GM21528 (cell line): Measurements from ENCODE around the gene NPIPA8.
"Not testable (repeated sequence)": the region's sequence is repeated elsewhere in the genome, so short reads cannot be mapped to it uniquely, and the experiment has no call there.

Experiments used
- ATAC-seq: cut with Tn5 transposase; IDR thresholded peaks from one replicate; pipeline ENCODE4 v1.9.1; 2021; ENCODE audit warnings: mild to moderate bottlenecking, moderate library complexity; ENCODE audit not compliant: unreplicated experiment, low FRiP score

The NPIPA8 gene

DNA sequence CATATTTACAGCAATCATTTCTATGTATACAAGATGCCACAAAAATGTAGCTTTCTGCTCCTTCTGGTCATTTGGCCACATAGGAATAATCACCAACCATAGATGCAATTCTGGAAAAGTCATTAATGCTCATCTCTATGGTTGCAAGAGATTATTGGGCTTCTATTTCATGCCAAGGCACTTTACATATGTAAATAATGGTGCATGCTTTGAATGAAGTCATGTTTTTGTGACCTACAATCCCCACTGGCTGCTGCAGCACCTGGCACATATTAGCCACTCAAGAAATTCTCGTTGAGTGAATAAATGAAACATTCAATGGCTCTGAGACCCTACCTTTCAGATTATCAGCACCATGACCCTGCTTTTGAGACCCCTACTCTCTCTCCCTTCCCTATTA, 50.2 kb downstream of the NPIPA8 start:
- not testable (repeated sequence) for ATAC-seq

GRCh38 chr16:18280319-18280718, 56.2 kb downstream of the NPIPA8 start:
- not testable (repeated sequence) for ATAC-seq

DNA sequence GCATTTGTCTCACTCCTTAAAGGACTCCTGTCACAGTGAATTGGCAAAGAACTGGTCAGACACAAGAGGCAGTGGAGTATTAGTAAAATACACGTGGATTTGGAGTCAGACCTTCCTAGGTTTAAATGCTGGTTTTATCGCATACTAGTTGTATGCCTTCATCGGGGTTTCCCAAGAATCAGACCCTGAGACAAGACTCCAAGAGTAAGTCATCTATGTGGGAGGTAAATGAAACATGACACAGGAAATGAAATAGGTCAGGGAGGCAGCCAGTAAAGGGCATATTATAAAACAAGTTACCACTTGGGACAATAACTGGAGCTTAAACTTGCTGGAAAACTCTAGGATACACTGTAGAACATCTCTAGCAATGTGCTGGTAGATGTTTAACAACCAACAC, 59.8 kb downstream of the NPIPA8 start:
- not testable (repeated sequence) for ATAC-seq

- not testable (repeated sequence) for ATAC-seq
Measured at GRCh38 chr16:18270171-18270570, 66.4 kb downstream of the NPIPA8 start.
